Kidney (tissue), 14 donors: ENCODE results near the gene LSM3. TPM values are rescaled to one million over a fixed set of nuclear protein-coding genes. Genes with fewer than 3 reads are reported as not detected.

Source experiments
- DNase-seq, 5 donors: peaks; one replicate each; pipeline ENCODE4 v3.0.0-alpha.2; 2013 to 2020
- FAIRE-seq: peaks from 2 replicates; lab custom pipeline; 2012; peaks lifted over from hg19 to GRCh38; lab: Jason Lieb, UNC
- H3K27ac ChIP-seq, 2 donors: one replicate each; pipeline ENCODE4 v1.7.0; 2013; ENCODE audit warnings: low read depth in 2 of 2, low read length in 2 of 2, inconsistent platforms in 1 of 2
- H3K27me3 ChIP-seq: one replicate; pipeline ENCODE4 v1.7.1; 2013; ENCODE audit warnings: low read length, inconsistent platforms; ENCODE audit not compliant: control insufficient read depth, insufficient read depth
- H3K36me3 ChIP-seq, 3 donors: one replicate each; pipeline versions ENCODE4 v1.7.0 to v1.7.1; 2013; ENCODE audit warnings: low read length in 3 of 3, control low read depth in 1 of 3, inconsistent platforms in 1 of 3; ENCODE audit not compliant: insufficient read depth in 3 of 3, control insufficient read depth in 2 of 3
- H3K4me1 ChIP-seq, 3 donors: one replicate each; pipeline versions ENCODE4 v1.7.0 to v1.7.1; 2013; ENCODE audit warnings: low read length in 3 of 3, inconsistent platforms in 1 of 3, low read depth in 1 of 3; ENCODE audit not compliant: control insufficient read depth in 2 of 3, insufficient read depth in 2 of 3
- H3K4me3 ChIP-seq, 3 donors: one replicate each; pipeline versions ENCODE4 v1.7.0 to v1.8.1; 2013; ENCODE audit warnings: low read length in 3 of 3, control low read depth in 1 of 3, inconsistent platforms in 1 of 3
- H3K9ac ChIP-seq, 3 donors: one replicate each; pipeline versions ENCODE4 v1.7.0 to v1.7.1; 2013; ENCODE audit warnings: low read length in 3 of 3, control low read depth in 1 of 3, inconsistent platforms in 1 of 3
- H3K9me3 ChIP-seq, 3 donors: one replicate each; pipeline versions ENCODE4 v1.7.0 to v1.7.1; 2013; ENCODE audit warnings: low read length in 3 of 3, control low read depth in 1 of 3, inconsistent platforms in 1 of 3; ENCODE audit not compliant: control insufficient read depth in 2 of 3, insufficient read depth in 1 of 3
- intact Hi-C: fragments of 100-400 bp; cut with DNase I; formaldehyde crosslinking; loops from one replicate; pipeline ENCODE4 v1.11.1; 2022
- polyA plus RNA-seq: library from polyadenylated mRNA; stranded (reverse); fragments of 350-450 nt; fragmentation: Illumina TruSeq; extraction: RNeasy Lipid Tissue Mini Kit (QIAGEN cat#74804); gene quantifications from one replicate; pipeline ENCODE4 v1.2.3, GENCODE V29; 2014; ENCODE audit warnings: low read depth, low replicate concordance; ENCODE audit not compliant: insufficient read depth
- total RNA-seq: library from RNA; stranded (reverse); fragmentation: NEBNext Ultra II Directional; extraction: Animal tissue kit (Norgen Biotek cat#: 25700); gene quantifications from one replicate; pipeline ENCODE4 v1.2.1, GENCODE V29; 2021
- TF ChIP-seq, protein P1 (sequence below): IDR thresholded peaks from 3 replicates; pipeline ENCODE4 v1.5.1; 2012; ENCODE audit warnings: mild to moderate bottlenecking, moderate library complexity, borderline replicate concordance; ENCODE audit not compliant: insufficient read depth; ENCODE audit errors: extremely low read depth
- donor health status: control.
- donor health status: control.
- donor health status: control.
- donor health status: control.
- donor health status: control.
- donor health status: DM: yes; HTN: yes; CAD: no.
- donor health status: Normal renal cell carcinoma (clear cell type).

Gene LSM3
- total and polyA plus RNA-seq, 2 donors from 2014 or later = 11.9 to 30.2 TPM

DNA sequence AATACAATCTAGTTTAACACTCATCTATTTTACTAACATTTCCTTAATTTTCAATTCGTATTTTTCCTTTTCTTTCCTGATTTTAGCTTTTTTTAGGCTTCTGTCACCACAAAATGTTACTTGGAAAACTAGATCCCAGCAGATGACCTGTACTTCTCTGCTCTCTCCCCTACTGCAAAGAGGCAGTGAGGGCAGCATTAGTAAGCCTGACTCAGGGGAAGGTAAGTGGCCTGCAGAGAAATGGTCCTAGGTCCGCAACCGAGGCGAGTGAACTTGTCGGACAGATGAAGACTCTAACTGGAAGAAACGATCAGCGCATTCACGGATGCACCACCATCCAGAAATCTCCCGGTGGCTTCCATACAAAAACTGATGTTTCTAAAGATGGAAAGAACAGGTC is 33.4 kb upstream of the LSM3 start:
- intact Hi-C loops = no loop called here
- DNase-seq (peak in 1 of 5 donors; percentile 18), FAIRE-seq (no peak)
- Histone ChIP-seq H3K27ac (peak overlapping the region in 1 of 2 donors; percentile 71), H3K9ac (no peak overlapping the region), H3K36me3 (peaks cover 2 to 42% (median 26%) of the 10 kb centered on the region in 3 donors), H3K4me1 (peaks cover 6 to 20% (median 18%) of the 10 kb centered on the region in 3 donors), H3K27me3 (no peaks in the 10 kb centered on the region), H3K4me3 (no peak overlapping the region), H3K9me3 (no peaks in the 10 kb centered on the region)
- TF ChIP-seq, protein P1, sequence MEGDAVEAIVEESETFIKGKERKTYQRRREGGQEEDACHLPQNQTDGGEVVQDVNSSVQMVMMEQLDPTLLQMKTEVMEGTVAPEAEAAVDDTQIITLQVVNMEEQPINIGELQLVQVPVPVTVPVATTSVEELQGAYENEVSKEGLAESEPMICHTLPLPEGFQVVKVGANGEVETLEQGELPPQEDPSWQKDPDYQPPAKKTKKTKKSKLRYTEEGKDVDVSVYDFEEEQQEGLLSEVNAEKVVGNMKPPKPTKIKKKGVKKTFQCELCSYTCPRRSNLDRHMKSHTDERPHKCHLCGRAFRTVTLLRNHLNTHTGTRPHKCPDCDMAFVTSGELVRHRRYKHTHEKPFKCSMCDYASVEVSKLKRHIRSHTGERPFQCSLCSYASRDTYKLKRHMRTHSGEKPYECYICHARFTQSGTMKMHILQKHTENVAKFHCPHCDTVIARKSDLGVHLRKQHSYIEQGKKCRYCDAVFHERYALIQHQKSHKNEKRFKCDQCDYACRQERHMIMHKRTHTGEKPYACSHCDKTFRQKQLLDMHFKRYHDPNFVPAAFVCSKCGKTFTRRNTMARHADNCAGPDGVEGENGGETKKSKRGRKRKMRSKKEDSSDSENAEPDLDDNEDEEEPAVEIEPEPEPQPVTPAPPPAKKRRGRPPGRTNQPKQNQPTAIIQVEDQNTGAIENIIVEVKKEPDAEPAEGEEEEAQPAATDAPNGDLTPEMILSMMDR = no peak

DNA sequence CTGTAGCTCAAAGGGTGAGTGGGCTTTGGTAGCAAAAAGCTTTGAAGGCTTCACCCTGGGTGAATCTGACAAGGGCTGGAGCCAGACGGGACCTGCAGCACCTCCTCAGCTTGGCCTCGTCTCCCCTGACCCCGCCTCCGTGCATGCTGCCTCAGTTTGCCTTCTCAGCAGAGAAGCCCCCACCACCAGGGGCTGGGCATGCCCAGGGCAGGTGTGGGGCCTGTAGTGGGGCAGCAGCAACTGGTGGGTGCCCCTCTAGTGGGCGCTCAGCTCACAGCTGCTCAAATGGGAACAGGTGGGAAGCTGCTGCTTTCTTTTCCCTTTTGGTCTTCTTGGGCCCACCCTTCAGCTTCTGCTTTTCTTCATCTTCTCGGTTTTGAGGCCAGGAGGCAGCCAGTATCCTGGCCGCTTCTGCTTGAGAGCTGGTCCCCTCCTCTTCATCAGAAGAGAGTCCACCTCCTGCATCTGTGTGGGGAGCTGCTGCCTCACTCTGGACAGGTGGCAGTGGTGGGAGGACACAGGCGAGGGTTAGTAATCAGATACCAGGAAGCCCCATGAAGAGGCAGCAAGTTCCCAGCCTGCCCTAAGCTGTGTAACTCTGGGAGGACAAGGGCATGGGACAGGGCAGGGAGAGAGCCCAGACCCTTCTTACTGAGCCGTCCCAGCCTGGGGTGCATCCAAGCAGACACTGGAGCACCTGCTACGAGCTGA is 32.8 kb upstream of the LSM3 start:
- H3K27me3 ChIP-seq = no peaks in the 10 kb centered on the region
- H3K36me3 ChIP-seq = peaks cover 2 to 45% (median 23%) of the 10 kb centered on the region in 3 donors
- no peak for FAIRE-seq
- H3K9me3 ChIP-seq = no peaks in the 10 kb centered on the region
- TF ChIP-seq, protein P1 = no peak
- peak in 4 of 5 donors; percentile 12 to 79 (median 27) for DNase-seq
- H3K4me1 ChIP-seq = peaks cover 6 to 20% (median 18%) of the 10 kb centered on the region in 3 donors
- H3K9ac ChIP-seq = no peak overlapping the region
- H3K4me3 ChIP-seq = no peak overlapping the region
- intact Hi-C loops = no loop called here
- no peak overlapping the region for H3K27ac ChIP-seq

DNA sequence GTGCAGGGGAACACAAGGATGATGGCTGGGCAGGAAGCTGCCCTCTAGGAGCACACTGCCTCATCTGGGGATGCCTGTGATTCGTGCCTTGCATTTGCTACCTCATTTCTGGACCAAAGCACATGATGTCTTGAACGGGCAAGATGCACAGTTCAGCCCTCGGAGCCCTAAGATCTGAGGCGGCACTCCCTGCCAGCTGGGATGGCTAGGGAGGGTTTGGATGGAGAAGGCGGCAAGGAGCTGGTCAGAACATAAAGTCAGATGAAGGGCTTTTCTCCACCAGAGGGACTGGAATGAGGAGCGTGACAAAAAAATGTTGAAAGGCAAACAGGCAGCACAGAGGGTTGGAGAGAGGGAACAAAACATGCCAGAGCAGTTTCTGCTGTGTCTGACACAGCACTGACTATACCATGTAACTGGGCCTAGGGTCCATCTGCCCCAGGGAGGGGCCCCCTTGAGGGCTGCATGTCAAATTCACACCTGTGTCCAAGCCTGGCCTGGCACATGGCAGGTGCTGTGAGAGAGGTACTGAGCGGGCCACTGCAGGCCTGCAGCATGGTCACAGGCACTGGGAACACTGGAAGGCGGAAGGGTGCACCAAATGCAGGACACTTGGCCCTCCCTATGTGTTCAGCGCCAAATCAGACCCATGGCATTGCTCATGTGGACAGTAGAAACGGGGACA is 32.1 kb upstream of the LSM3 start:
- peaks cover 2 to 43% (median 25%) of the 10 kb centered on the region in 3 donors for H3K36me3 ChIP-seq
- TF ChIP-seq, protein P1 = no peak
- peaks cover 6 to 20% (median 18%) of the 10 kb centered on the region in 3 donors for H3K4me1 ChIP-seq
- no peaks in the 10 kb centered on the region for H3K27me3 ChIP-seq
- intact Hi-C loops = no loop called here
- DNase-seq = peak in 3 of 5 donors; percentile 4 to 65 (median 29)
- H3K9me3 ChIP-seq = no peaks in the 10 kb centered on the region
- H3K4me3 ChIP-seq = no peak overlapping the region
- FAIRE-seq = no peak
- no peak overlapping the region for H3K9ac ChIP-seq
- H3K27ac ChIP-seq = peak overlapping the region in 1 of 2 donors; percentile 47
